GM12892 (cell line): ENCODE results near the gene DPP6.

ENCODE experiments used
- POLR2A ChIP-seq: IDR thresholded peaks from 2 replicates; pipeline ENCODE4 v1.6.1; 2011; ENCODE audit warnings: low read depth, low read length, control low read depth
- POLR2AphosphoS5 ChIP-seq: IDR thresholded peaks from 2 replicates; pipeline ENCODE4 v1.6.1; 2011; ENCODE audit warnings: low read depth, low read length, control low read depth
- TAF1 ChIP-seq: IDR thresholded peaks from 2 replicates; pipeline ENCODE4 v1.6.1; 2011; ENCODE audit warnings: low read depth, mild to moderate bottlenecking, control low read depth, low read length, borderline replicate concordance

DNA sequence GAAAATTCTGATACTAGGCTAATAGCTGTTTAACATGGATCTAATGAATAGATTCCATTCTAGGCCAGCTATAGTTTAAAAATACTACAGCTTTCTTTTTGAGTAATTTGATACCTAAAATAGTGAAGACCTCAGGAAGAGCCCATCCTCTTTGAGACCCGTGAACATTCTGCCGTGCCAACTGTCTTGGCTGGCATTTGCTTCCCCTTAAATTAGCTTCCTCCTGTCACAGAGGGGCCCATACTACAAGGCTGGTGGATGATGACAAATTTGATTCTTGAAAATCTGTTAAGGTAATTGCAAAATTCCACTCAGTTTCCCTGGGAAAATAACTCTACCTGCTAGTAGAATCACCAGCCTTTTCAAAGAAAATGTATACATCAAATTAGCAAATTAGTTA lies 385.0 kb downstream of the DPP6 start:
- no peak for TF ChIP-seq POLR2A
- TF ChIP-seq POLR2AphosphoS5: no peak
- no peak for TF ChIP-seq TAF1
